Activated CD4-positive, alpha-beta T cell treated with anti-CD3 and anti-CD28 coated beads for 36 hours (primary cell): Measurements from ENCODE around the gene CTDSPL2. TPM values are rescaled to one million over a fixed set of nuclear protein-coding genes. Genes with fewer than 3 reads are reported as not detected.
"Not testable (repeated sequence)": the region's sequence is repeated elsewhere in the genome, so short reads cannot be mapped to it uniquely, and the experiment has no call there.

ENCODE experiments used
- ATAC-seq: fragments of 200-7000 bp; cut with Tn5 transposase; one replicate; pipeline ENCODE4 v1.10.0; 2021; ENCODE audit warnings: mild to moderate bottlenecking, moderate library complexity
- CTCF ChIA-PET: fragments of 350-600 bp; sonication (Branson Sonifier 250); formaldehyde crosslinking; loops from one replicate; lab custom pipeline; 2021; ENCODE audit warnings: antibody characterized with exemption; lab: Charles Lee
- POLR2A ChIA-PET: fragments of 350-600 bp; sonication (Branson Sonifier 250); formaldehyde crosslinking; loops from one replicate; lab custom pipeline; 2021; ENCODE audit warnings: antibody characterized with exemption, inconsistent platforms; lab: Charles Lee
- DNase-seq: peaks from one replicate; pipeline ENCODE4 v3.0.0-alpha.2; 2020
- H3K27ac Mint-ChIP-seq: one replicate; pipeline ENCODE4 v1.8.0; 2021; ENCODE audit warnings: mixed read lengths
- H3K27me3 Mint-ChIP-seq: one replicate; pipeline ENCODE4 v1.8.0; 2021; ENCODE audit warnings: mixed read lengths
- H3K36me3 Mint-ChIP-seq: one replicate; pipeline ENCODE4 v1.8.0; 2021; ENCODE audit warnings: low read depth, mixed read lengths
- H3K4me1 Mint-ChIP-seq: one replicate; pipeline ENCODE4 v1.8.0; 2021; ENCODE audit warnings: mixed read lengths
- H3K4me3 Mint-ChIP-seq: one replicate; pipeline ENCODE4 v1.8.0; 2021; ENCODE audit warnings: mild to moderate bottlenecking, moderate library complexity, mixed read lengths
- H3K9me3 Mint-ChIP-seq: one replicate; pipeline ENCODE4 v1.8.0; 2021; ENCODE audit warnings: low read depth, mixed read lengths
- intact Hi-C, 2 experiments: fragments of 100-400 bp; cut with DNase I in 1 of 2; cut with micrococcal nuclease in 1 of 2; formaldehyde crosslinking; loops; one replicate each; pipeline versions ENCODE4 v1.14.2 to v1.15.1; 2022 to 2024; cut with DNase I, micrococcal nuclease
- total RNA-seq, 2 experiments: library from RNA; stranded (reverse); gene quantifications; one replicate each; pipeline ENCODE4 v1.2.3, GENCODE V29; 2021

Gene CTDSPL2
- total RNA-seq, 2 experiments from 2014 or later = 80.7 to 107 TPM

GRCh38 chr15:44527241-44527640 is 99.8 kb downstream of the CTDSPL2 start:
- H3K27me3 Mint-ChIP-seq = no peaks in the 10 kb centered on the region
- peaks cover 3% of the 10 kb centered on the region for H3K4me1 Mint-ChIP-seq
- intact Hi-C loops = no loop called here
- CTCF ChIA-PET = interaction anchor here (0.9 kb wide), 1 partner anchor 11 kb away, joined by 4 read pairs; no protein-coding TSS in a partner anchor
- DNase-seq = no peak
- H3K9me3 Mint-ChIP-seq = no peaks in the 10 kb centered on the region
- no peak for ATAC-seq
- no peak overlapping the region for H3K27ac Mint-ChIP-seq
- peaks cover 7% of the 10 kb centered on the region for H3K36me3 Mint-ChIP-seq
- H3K4me3 Mint-ChIP-seq = no peak overlapping the region
- POLR2A ChIA-PET = no interaction called here

- ATAC-seq (no peak), DNase-seq (no peak)
- H3K27ac Mint-ChIP-seq = peak overlapping the region; percentile 2
- H3K27me3 Mint-ChIP-seq = no peaks in the 10 kb centered on the region
- peaks cover 8% of the 10 kb centered on the region for H3K4me1 Mint-ChIP-seq
- no peak overlapping the region for H3K4me3 Mint-ChIP-seq
- ChIA-PET CTCF (interaction anchor here (1.0 kb wide), 1 partner anchor 581 kb away, joined by 3 read pairs; no protein-coding TSS in a partner anchor), POLR2A (interaction anchor here (0.6 kb wide), 1 partner anchor 25 kb away, joined by 5 read pairs; no protein-coding TSS in a partner anchor)
- H3K9me3 Mint-ChIP-seq = no peaks in the 10 kb centered on the region
- H3K36me3 Mint-ChIP-seq = peaks cover 4% of the 10 kb centered on the region
- intact Hi-C loops = loop anchor here in 1 of 2 experiments (10.0 kb wide), 1 partner anchor 705 kb away; the partner anchor contains the start of genes MFAP1 and WDR76
Observed at GRCh38 chr15:44529864-44530604, 102.6 kb downstream of the CTDSPL2 start.

- ATAC-seq = no peak
- H3K27ac Mint-ChIP-seq = peak overlapping the region; percentile 5
- intact Hi-C loops = loop anchor here in 1 of 2 experiments (10.0 kb wide), 1 partner anchor 706 kb away; the partner anchor contains the start of genes MFAP1 and WDR76
- no peak overlapping the region for H3K4me3 Mint-ChIP-seq
- H3K27me3 Mint-ChIP-seq = no peaks in the 10 kb centered on the region
- ChIA-PET CTCF (interaction anchor here (1.0 to 1.3 kb wide), 2 partner anchors 8 to 582 kb away, joined by 3 read pairs; no protein-coding TSS in a partner anchor), POLR2A (no interaction called here)
- peaks cover 13% of the 10 kb centered on the region for H3K4me1 Mint-ChIP-seq
- H3K9me3 Mint-ChIP-seq = no peaks in the 10 kb centered on the region
- peaks cover 4% of the 10 kb centered on the region for H3K36me3 Mint-ChIP-seq
- no peak for DNase-seq
Observed at GRCh38 chr15:44530653-44531052, 103.2 kb downstream of the CTDSPL2 start.

GRCh38 chr15:44532275-44532674 is 104.8 kb downstream of the CTDSPL2 start:
- not testable (repeated sequence) for H3K27ac Mint-ChIP-seq, H3K27me3 Mint-ChIP-seq, H3K9me3 Mint-ChIP-seq, DNase-seq, H3K36me3 Mint-ChIP-seq, ATAC-seq, H3K4me3 Mint-ChIP-seq
- CTCF ChIA-PET = interaction anchor here (0.6 to 1.8 kb wide), 11 partner anchors 10 to 296 kb away, joined by 3 to 7 read pairs (median 4); no protein-coding TSS in a partner anchor
- intact Hi-C loops = loop anchor here in 1 of 2 experiments (10.0 kb wide), 1 partner anchor 707 kb away; the partner anchor contains the start of genes MFAP1 and WDR76
- POLR2A ChIA-PET = interaction anchor here (0.6 to 1.2 kb wide), 2 partner anchors 11 to 14 kb away, joined by 3 read pairs; no protein-coding TSS in a partner anchor
- H3K4me1 Mint-ChIP-seq = peaks cover 18% of the 10 kb centered on the region

GRCh38 chr15:44532689-44533088 is 105.3 kb downstream of the CTDSPL2 start:
- Mint-ChIP-seq H3K4me1 (peaks cover 18% of the 10 kb centered on the region), H3K36me3 (peaks cover 10% of the 10 kb centered on the region), H3K4me3 (no peak overlapping the region), H3K9me3 (no peaks in the 10 kb centered on the region), H3K27me3 (no peaks in the 10 kb centered on the region), H3K27ac (peak overlapping the region; percentile 19)
- no peak for DNase-seq
- POLR2A ChIA-PET = interaction anchor here (0.6 to 1.2 kb wide), 2 partner anchors 11 to 14 kb away, joined by 3 read pairs; no protein-coding TSS in a partner anchor
- no peak for ATAC-seq
- CTCF ChIA-PET = interaction anchor here (1.0 to 1.8 kb wide), 10 partner anchors 10 to 297 kb away, joined by 3 to 7 read pairs (median 4); no protein-coding TSS in a partner anchor
- intact Hi-C loops = loop anchor here in 1 of 2 experiments (10.0 kb wide), 1 partner anchor 708 kb away; the partner anchor contains the start of genes MFAP1 and WDR76

GRCh38 chr15:44535092-44535491 is 107.7 kb downstream of the CTDSPL2 start:
- DNase-seq = no peak
- Mint-ChIP-seq H3K4me3 (peak overlapping the region; percentile 75), H3K36me3 (peaks cover 25% of the 10 kb centered on the region), H3K9me3 (no peaks in the 10 kb centered on the region), H3K27me3 (no peaks in the 10 kb centered on the region), H3K4me1 (peaks cover 24% of the 10 kb centered on the region), H3K27ac (peak overlapping the region; percentile 69)
- intact Hi-C loops = loop anchor here in 1 of 2 experiments (5.0 to 10.0 kb wide), 2 partner anchors 667 to 710 kb away; partner anchors contain the start of genes MFAP1 and WDR76
- POLR2A ChIA-PET = interaction anchor here (0.6 kb wide), 1 partner anchor 147 kb away, joined by 3 read pairs; no protein-coding TSS in a partner anchor
- ATAC-seq = no peak
- CTCF ChIA-PET = no interaction called here

GRCh38 chr15:44535523-44536301 is 108.3 kb downstream of the CTDSPL2 start:
- ATAC-seq (no peak), DNase-seq (peak; percentile 54)
- Mint-ChIP-seq H3K27ac (peak overlapping the region; percentile 95), H3K27me3 (no peaks in the 10 kb centered on the region), H3K4me1 (peaks cover 30% of the 10 kb centered on the region), H3K9me3 (no peaks in the 10 kb centered on the region), H3K4me3 (peak overlapping the region; percentile 75), H3K36me3 (peaks cover 31% of the 10 kb centered on the region)
- intact Hi-C loops = loop anchor here (1.0 to 10.0 kb wide), 7 partner anchors 175 to 711 kb away; partner anchors contain the start of genes B2M (in 1 of the 2), GOLM2 (in 1 of the 2), MFAP1 (in 1 of the 2) and PATL2 (in 1 of the 2)
- ChIA-PET POLR2A (interaction anchor here (0.6 kb wide), 1 partner anchor 146 kb away, joined by 3 read pairs; no protein-coding TSS in a partner anchor), CTCF (no interaction called here)

GRCh38 chr15:44536302-44536961 is 109.0 kb downstream of the CTDSPL2 start:
- H3K4me1 Mint-ChIP-seq = peaks cover 37% of the 10 kb centered on the region
- CTCF ChIA-PET = interaction anchor here (2.1 kb wide), 1 partner anchor 10 kb away, joined by 11 read pairs; no protein-coding TSS in a partner anchor
- intact Hi-C loops = loop anchor here (1.0 to 10.0 kb wide), 7 partner anchors 174 to 712 kb away; partner anchors contain the start of genes B2M (in 1 of the 2), GOLM2 (in 1 of the 2), MFAP1 (in 1 of the 2) and PATL2 (in 1 of the 2)

GRCh38 chr15:44536962-44537734 is 109.7 kb downstream of the CTDSPL2 start, which contains the start of gene EIF3J:
Gene EIF3J, plus strand, starts transcription at chr15:44537147. Its CDS starts 48 bp downstream, at chr15:44537195.
- Mint-ChIP-seq H3K4me1 (peaks cover 45% of the 10 kb centered on the region), H3K9me3 (no peaks in the 10 kb centered on the region), H3K36me3 (peaks cover 45% of the 10 kb centered on the region), H3K27ac (peak within 1 kb of the TSS; percentile 95), H3K4me3 (peak within 1 kb of the TSS; percentile 75), H3K27me3 (no peaks in the 10 kb centered on the region)
- intact Hi-C loops = loop anchor here (1.0 to 10.0 kb wide), 9 partner anchors 9 to 712 kb away; partner anchors contain the start of genes CTDSPL2 (in 2 of the 2), B2M (in 1 of the 2), GOLM2 (in 1 of the 2) and MFAP1 (in 1 of the 2)
- DNase-seq = peak; percentile 97
- ChIA-PET CTCF (interaction anchor here (1.0 to 2.1 kb wide), 3 partner anchors 9 to 249 kb away, joined by 3 to 11 read pairs (median 4); partner anchors contain the start of gene SPG11), POLR2A (interaction anchor here (0.5 to 2.3 kb wide), 9 partner anchors 9 to 740 kb away, joined by 3 to 32 read pairs (median 3); partner anchors contain the start of gene CTDSPL2)
- peak; percentile 95 for ATAC-seq

More at GRCh38 chr15:44536302-44536961, 109.0 kb downstream of the CTDSPL2 start:
- Mint-ChIP-seq H3K4me3 (peak overlapping the region; percentile 75), H3K27ac (peak overlapping the region; percentile 95), H3K9me3 (no peaks in the 10 kb centered on the region), H3K36me3 (peaks cover 38% of the 10 kb centered on the region), H3K27me3 (no peaks in the 10 kb centered on the region)
- POLR2A ChIA-PET = interaction anchor here (0.5 to 2.3 kb wide), 9 partner anchors 10 to 739 kb away, joined by 3 to 32 read pairs (median 3); partner anchors contain the start of gene CTDSPL2
- DNase-seq (no peak), ATAC-seq (peak; percentile 64)
